Loucy (cell line): ENCODE results near the gene TSPAN9.

Experiments used
- H2AFZ ChIP-seq: fragments of 200-600 bp; sonication (generic); 2 replicates; pipeline ENCODE4 v1.6.0; 2016; ENCODE audit warnings: antibody characterized with exemption, mild to moderate bottlenecking, low read length, moderate library complexity
- H3F3A ChIP-seq: fragments of 200-600 bp; 2 replicates; pipeline ENCODE4 v1.6.0; 2016; ENCODE audit warnings: antibody characterized with exemption, low read depth, mild to moderate bottlenecking
- H3K27me3 ChIP-seq: fragments of 200-600 bp; sonication (generic); 2 replicates; pipeline ENCODE4 v1.6.1; 2014; ENCODE audit warnings: low read length, mild to moderate bottlenecking; ENCODE audit not compliant: insufficient read depth, poor library complexity, severe bottlenecking
- H3K36me3 ChIP-seq: fragments of 200-600 bp; sonication (generic); 2 replicates; pipeline ENCODE4 v1.6.1; 2016; ENCODE audit warnings: low read length; ENCODE audit not compliant: insufficient read depth
- H3K4me1 ChIP-seq: fragments of 200-600 bp; sonication (generic); 2 replicates; pipeline ENCODE4 v1.5.1; 2014; ENCODE audit warnings: low read length, mild to moderate bottlenecking; ENCODE audit not compliant: insufficient read depth, poor library complexity, severe bottlenecking
- H3K4me2 ChIP-seq: fragments of 200-600 bp; sonication (generic); 2 replicates; pipeline ENCODE4 v1.6.0; 2014; ENCODE audit warnings: antibody characterized with exemption, low read length, low read depth, mild to moderate bottlenecking; ENCODE audit not compliant: poor library complexity, severe bottlenecking
- H3K4me3 ChIP-seq: fragments of 200-600 bp; sonication (generic); 2 replicates; pipeline ENCODE4 v1.5.1; 2014; ENCODE audit warnings: low read length, mild to moderate bottlenecking, mixed read lengths; ENCODE audit not compliant: poor library complexity, severe bottlenecking
- H3K79me2 ChIP-seq: fragments of 200-600 bp; sonication (generic); 2 replicates; pipeline ENCODE4 v1.6.1; 2014; ENCODE audit warnings: low read length; ENCODE audit not compliant: insufficient read depth
- H3K9ac ChIP-seq: fragments of 200-600 bp; sonication (generic); 2 replicates; pipeline ENCODE4 v1.6.0; 2014; ENCODE audit warnings: mild to moderate bottlenecking, low read depth, low read length, moderate library complexity; ENCODE audit not compliant: poor library complexity, severe bottlenecking
- H3K9me2 ChIP-seq: fragments of 200-600 bp; sonication (generic); replicated peaks from 2 replicates; pipeline ENCODE4 v1.6.1; 2016; ENCODE audit warnings: low read depth, low read length, mixed read lengths
- H3K9me3 ChIP-seq: fragments of 200-600 bp; sonication (generic); 2 replicates; pipeline ENCODE4 v1.6.1; 2014; ENCODE audit warnings: mild to moderate bottlenecking, antibody characterized with exemption, low read length, low read depth; ENCODE audit not compliant: insufficient read depth
- H4K20me1 ChIP-seq: fragments of 200-600 bp; sonication (generic); 2 replicates; pipeline ENCODE4 v1.6.0; 2014; ENCODE audit warnings: antibody characterized with exemption, low read length, mild to moderate bottlenecking; ENCODE audit not compliant: insufficient read depth, poor library complexity, severe bottlenecking
- EZH2phosphoT487 ChIP-seq: fragments of 200-600 bp; IDR thresholded peaks from 2 replicates; pipeline ENCODE4 v1.6.1; 2018; ENCODE audit warnings: antibody characterized with exemption, mild to moderate bottlenecking, moderate library complexity, borderline replicate concordance
- TF ChIP-seq, protein P1 (sequence below): fragments of 200-600 bp; sonication (generic); conservative IDR thresholded peaks from 2 replicates; pipeline ENCODE4 v1.5.1; 2014; ENCODE audit warnings: mild to moderate bottlenecking, antibody characterized with exemption, low read length

TSPAN9 gene

DNA sequence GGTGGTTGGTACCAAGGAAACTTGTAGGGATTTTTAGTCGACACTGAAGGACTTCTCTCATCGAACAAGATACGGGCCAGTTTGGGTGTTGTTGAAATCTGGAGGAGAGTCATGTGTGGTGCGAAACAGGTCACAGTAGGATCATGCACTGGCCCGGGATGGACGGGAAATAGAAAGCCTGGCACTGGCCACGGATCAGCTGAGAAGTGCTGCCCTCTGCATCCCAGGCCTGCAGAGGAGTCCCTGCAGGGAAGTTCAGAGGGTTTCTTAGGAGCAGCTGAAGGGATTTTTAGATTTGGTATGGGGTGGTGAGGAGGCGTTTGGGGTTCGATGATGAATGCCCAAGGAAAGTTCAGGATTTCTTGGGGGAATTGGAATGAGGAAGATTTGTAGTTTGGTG, 63.1 kb downstream of the TSPAN9 start:
- H3K4me2 ChIP-seq: no peak overlapping the region
- H3K9ac ChIP-seq: no peak overlapping the region
- no peaks in the 10 kb centered on the region for H3K27me3 ChIP-seq
- H4K20me1 ChIP-seq: no peaks in the 10 kb centered on the region
- no peak for TF ChIP-seq EZH2phosphoT487
- TF ChIP-seq, protein P1, sequence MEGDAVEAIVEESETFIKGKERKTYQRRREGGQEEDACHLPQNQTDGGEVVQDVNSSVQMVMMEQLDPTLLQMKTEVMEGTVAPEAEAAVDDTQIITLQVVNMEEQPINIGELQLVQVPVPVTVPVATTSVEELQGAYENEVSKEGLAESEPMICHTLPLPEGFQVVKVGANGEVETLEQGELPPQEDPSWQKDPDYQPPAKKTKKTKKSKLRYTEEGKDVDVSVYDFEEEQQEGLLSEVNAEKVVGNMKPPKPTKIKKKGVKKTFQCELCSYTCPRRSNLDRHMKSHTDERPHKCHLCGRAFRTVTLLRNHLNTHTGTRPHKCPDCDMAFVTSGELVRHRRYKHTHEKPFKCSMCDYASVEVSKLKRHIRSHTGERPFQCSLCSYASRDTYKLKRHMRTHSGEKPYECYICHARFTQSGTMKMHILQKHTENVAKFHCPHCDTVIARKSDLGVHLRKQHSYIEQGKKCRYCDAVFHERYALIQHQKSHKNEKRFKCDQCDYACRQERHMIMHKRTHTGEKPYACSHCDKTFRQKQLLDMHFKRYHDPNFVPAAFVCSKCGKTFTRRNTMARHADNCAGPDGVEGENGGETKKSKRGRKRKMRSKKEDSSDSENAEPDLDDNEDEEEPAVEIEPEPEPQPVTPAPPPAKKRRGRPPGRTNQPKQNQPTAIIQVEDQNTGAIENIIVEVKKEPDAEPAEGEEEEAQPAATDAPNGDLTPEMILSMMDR: no peak
- H3K36me3 ChIP-seq: no peaks in the 10 kb centered on the region
- no peak overlapping the region for H2AFZ ChIP-seq
- no peaks in the 10 kb centered on the region for H3K4me1 ChIP-seq
- no peak overlapping the region for H3K4me3 ChIP-seq
- H3K79me2 ChIP-seq: no peaks in the 10 kb centered on the region
- no peaks in the 10 kb centered on the region for H3F3A ChIP-seq
- no peaks in the 10 kb centered on the region for H3K9me3 ChIP-seq
- no peaks in the 10 kb centered on the region for H3K9me2 ChIP-seq

DNA sequence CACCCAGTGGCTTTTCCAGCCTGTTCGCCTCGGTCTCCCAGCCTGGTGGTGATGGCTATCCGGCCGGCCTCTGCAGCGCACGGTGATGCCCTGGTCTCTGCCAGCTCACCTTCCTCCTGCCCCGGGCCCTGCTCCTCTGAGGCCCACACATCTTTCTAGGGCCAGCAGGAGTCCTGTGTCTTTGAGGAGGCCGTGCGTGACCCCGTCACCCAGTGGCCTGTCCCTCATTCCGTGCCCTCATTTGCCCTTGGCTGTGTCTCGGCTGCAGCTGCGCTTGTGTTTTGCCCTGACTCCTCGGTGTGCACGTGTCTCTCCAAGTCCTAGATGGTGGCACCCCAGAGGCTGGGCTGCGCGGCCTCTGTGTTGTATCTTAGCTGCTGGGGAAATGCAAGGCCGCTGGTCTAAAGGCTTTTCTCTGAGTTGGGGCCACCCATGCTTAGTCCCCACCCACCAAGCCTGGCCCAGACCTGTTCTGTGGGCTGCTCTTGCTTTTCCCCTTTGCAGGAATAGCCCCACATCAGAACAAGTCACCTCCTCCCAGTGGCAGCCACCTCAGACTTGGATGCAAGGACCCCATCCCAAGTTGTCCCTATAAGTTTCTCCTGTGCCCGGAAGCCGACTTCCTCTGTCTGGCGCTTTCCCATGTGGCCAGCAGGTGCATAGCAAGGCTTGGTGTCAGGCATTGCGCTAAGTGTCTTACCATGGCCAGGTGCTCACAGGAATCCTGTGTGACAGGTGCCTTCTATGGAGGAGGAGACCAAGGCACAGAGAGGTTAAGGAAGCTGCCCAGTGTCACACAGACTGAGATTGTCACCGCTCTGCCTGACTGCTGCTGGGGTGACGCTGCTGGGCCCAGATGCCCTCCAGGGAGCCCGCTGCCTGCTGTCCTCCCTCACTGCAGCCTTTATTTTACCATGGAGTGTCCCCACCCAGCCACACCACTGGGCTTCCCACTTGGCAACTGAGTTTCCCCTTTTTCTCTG, 64.5 kb downstream of the TSPAN9 start:
- Histone ChIP-seq H3F3A (no peaks in the 10 kb centered on the region), H3K27me3 (no peaks in the 10 kb centered on the region), H3K79me2 (no peaks in the 10 kb centered on the region), H3K4me1 (no peaks in the 10 kb centered on the region), H3K9me3 (no peaks in the 10 kb centered on the region), H3K4me3 (no peak overlapping the region), H3K9me2 (no peaks in the 10 kb centered on the region), H2AFZ (no peak overlapping the region), H3K9ac (no peak overlapping the region), H4K20me1 (no peaks in the 10 kb centered on the region), H3K36me3 (no peaks in the 10 kb centered on the region), H3K4me2 (no peak overlapping the region)
- no peak for TF ChIP-seq EZH2phosphoT487
- TF ChIP-seq, protein P1: no peak

DNA sequence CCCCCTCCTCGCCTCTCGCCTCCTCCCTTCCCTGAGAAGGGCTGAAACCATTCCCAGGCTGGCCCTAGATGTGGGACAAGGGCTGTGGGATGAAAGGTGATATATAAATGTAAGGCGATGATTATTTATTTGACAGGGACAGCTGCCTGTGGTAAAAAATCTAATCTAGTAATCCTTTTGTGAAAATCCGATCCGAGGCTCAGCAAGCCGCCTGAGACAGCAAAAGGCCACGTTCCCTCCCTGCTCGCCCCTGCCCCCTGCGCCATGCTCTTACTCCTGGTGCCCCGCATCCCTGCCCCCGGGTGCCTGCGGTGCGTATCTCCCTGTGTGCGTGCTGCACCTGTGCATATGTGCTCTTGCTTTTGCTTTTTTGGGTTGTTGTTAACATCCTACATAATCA, 65.2 kb downstream of the TSPAN9 start:
- Histone ChIP-seq H3K36me3 (no peaks in the 10 kb centered on the region), H3K4me2 (no peak overlapping the region), H3K9ac (no peak overlapping the region), H3K4me1 (no peaks in the 10 kb centered on the region), H3K9me3 (no peaks in the 10 kb centered on the region), H3K4me3 (no peak overlapping the region), H3F3A (no peaks in the 10 kb centered on the region), H2AFZ (no peak overlapping the region), H4K20me1 (no peaks in the 10 kb centered on the region), H3K9me2 (no peaks in the 10 kb centered on the region), H3K27me3 (no peaks in the 10 kb centered on the region), H3K79me2 (no peaks in the 10 kb centered on the region)
- TF ChIP-seq EZH2phosphoT487: no peak
- TF ChIP-seq, protein P1: no peak
